H9 (cell line): ENCODE results near the gene TMEM209. TPM values are rescaled to one million over a fixed set of nuclear protein-coding genes. Genes with fewer than 3 reads are reported as not detected.

Experiments
- DNase-seq: peaks from one replicate; pipeline ENCODE4 v3.0.0-alpha.2; 2017
- H2AFZ ChIP-seq: one replicate; pipeline ENCODE4 v1.6.1; 2013; ENCODE audit warnings: mild to moderate bottlenecking, low read length, control low read depth, moderate library complexity
- H2AK5ac ChIP-seq: 2 replicates; pipeline ENCODE4 v1.6.1; 2013; ENCODE audit warnings: low read length, control low read depth, mixed read lengths; ENCODE audit not compliant: insufficient read length
- H2BK120ac ChIP-seq: one replicate; pipeline ENCODE4 v1.6.1; 2013; ENCODE audit warnings: low read depth, mild to moderate bottlenecking, low read length, control low read depth, inconsistent platforms; ENCODE audit not compliant: poor library complexity, severe bottlenecking
- H2BK12ac ChIP-seq: 2 replicates; pipeline ENCODE4 v1.6.1; 2013; ENCODE audit warnings: low read length, control low read depth, mixed read lengths, low read depth; ENCODE audit not compliant: insufficient read length
- H2BK15ac ChIP-seq: 2 replicates; pipeline ENCODE4 v1.6.1; 2013; ENCODE audit warnings: low read depth, low read length, control low read depth
- H2BK20ac ChIP-seq: one replicate; pipeline ENCODE4 v1.6.1; 2013; ENCODE audit warnings: low read depth, mild to moderate bottlenecking, low read length, control low read depth, inconsistent platforms; ENCODE audit not compliant: poor library complexity, severe bottlenecking
- H2BK5ac ChIP-seq: 2 replicates; pipeline ENCODE4 v1.6.1; 2013; ENCODE audit warnings: low read length, control low read depth, mixed read lengths; ENCODE audit not compliant: insufficient read length
- H3K14ac ChIP-seq: 2 replicates; pipeline ENCODE4 v1.6.1; 2013; ENCODE audit warnings: low read length, control low read depth; ENCODE audit not compliant: insufficient read depth
- H3K18ac ChIP-seq: 2 replicates; pipeline ENCODE4 v1.6.1; 2013; ENCODE audit warnings: low read depth, mild to moderate bottlenecking, mixed read lengths, low read length, control low read depth; ENCODE audit not compliant: insufficient read length
- H3K23ac ChIP-seq: 2 replicates; pipeline ENCODE4 v1.6.1; 2013; ENCODE audit warnings: low read length, control low read depth, mixed read lengths, low read depth; ENCODE audit not compliant: insufficient read length
- H3K23me2 ChIP-seq: 2 replicates; pipeline ENCODE4 v1.6.1; 2013; ENCODE audit warnings: low read depth, mild to moderate bottlenecking, mixed read lengths, low read length, control low read depth; ENCODE audit not compliant: insufficient read length, poor library complexity, severe bottlenecking
- H3K27ac ChIP-seq: 2 replicates; pipeline ENCODE4 v1.5.1; 2013; ENCODE audit warnings: low read length, control low read depth, mixed read lengths, low read depth; ENCODE audit not compliant: insufficient read length
- H3K27me3 ChIP-seq: 2 replicates; pipeline ENCODE4 v1.6.1; 2013; ENCODE audit warnings: low read length, control low read depth, inconsistent platforms; ENCODE audit not compliant: insufficient read depth
- H3K4ac ChIP-seq: 2 replicates; pipeline ENCODE4 v1.6.1; 2013; ENCODE audit warnings: low read depth, mild to moderate bottlenecking, control low read depth, inconsistent platforms, low read length, moderate library complexity
- H3K4me1 ChIP-seq: 2 replicates; pipeline ENCODE4 v1.6.1; 2013; ENCODE audit warnings: low read length, control low read depth, inconsistent platforms; ENCODE audit not compliant: insufficient read depth
- H3K4me2 ChIP-seq: 2 replicates; pipeline ENCODE4 v1.6.1; 2013; ENCODE audit warnings: low read length, control low read depth, mixed read lengths; ENCODE audit not compliant: insufficient read length, insufficient read depth
- H3K56ac ChIP-seq: 2 replicates; pipeline ENCODE4 v1.6.1; 2013; ENCODE audit warnings: low read depth, mild to moderate bottlenecking, mixed read lengths, low read length, control low read depth; ENCODE audit not compliant: insufficient read length
- H3K79me1 ChIP-seq: 2 replicates; pipeline ENCODE4 v1.6.1; 2013; ENCODE audit warnings: low read depth, mild to moderate bottlenecking, moderate library complexity, low read length, control low read depth, inconsistent platforms; ENCODE audit not compliant: insufficient read depth, poor library complexity, severe bottlenecking
- H3K79me2 ChIP-seq: 2 replicates; pipeline ENCODE4 v1.6.1; 2013; ENCODE audit warnings: low read length, control low read depth, inconsistent platforms; ENCODE audit not compliant: insufficient read depth
- H3K9ac ChIP-seq: 2 replicates; pipeline ENCODE4 v1.6.1; 2013; ENCODE audit warnings: low read length, control low read depth, mixed read lengths; ENCODE audit not compliant: insufficient read length; ENCODE audit errors: extremely low read depth
- H3K9me3 ChIP-seq: one replicate; pipeline ENCODE4 v1.6.1; 2013; ENCODE audit warnings: low read depth, low read length, inconsistent platforms; ENCODE audit not compliant: control insufficient read depth
- H3T11ph ChIP-seq: one replicate; pipeline ENCODE4 v1.6.1; 2013; ENCODE audit warnings: mild to moderate bottlenecking, low read length, control low read depth, inconsistent platforms
- H4K20me1 ChIP-seq: one replicate; pipeline ENCODE4 v1.6.1; 2013; ENCODE audit not compliant: control insufficient read depth, insufficient read length, insufficient read depth
- H4K5ac ChIP-seq: 2 replicates; pipeline ENCODE4 v1.6.1; 2013; ENCODE audit warnings: low read depth, mild to moderate bottlenecking, mixed read lengths, low read length, control low read depth; ENCODE audit not compliant: insufficient read length
- H4K8ac ChIP-seq: replicated peaks from 2 replicates; pipeline ENCODE4 v1.6.1; 2013; ENCODE audit warnings: low read length, control low read depth, mixed read lengths, low read depth; ENCODE audit not compliant: insufficient read length
- H4K91ac ChIP-seq: 2 replicates; pipeline ENCODE4 v1.6.1; 2013; ENCODE audit warnings: low read depth, mild to moderate bottlenecking, moderate library complexity, mixed read lengths, low read length, control low read depth; ENCODE audit not compliant: insufficient read length
- H3K27ac Mint-ChIP-seq, 3 experiments: 2 replicates in 2 of 3; 3 replicates in 1 of 3; pipeline ENCODE4 v1.8.0; 2020 to 2021; ENCODE audit warnings: mixed read lengths in 3 of 3, mild to moderate bottlenecking in 1 of 3, moderate library complexity in 1 of 3
- H3K27me3 Mint-ChIP-seq: 2 replicates; pipeline ENCODE4 v1.8.0; 2021; ENCODE audit warnings: low read depth, mild to moderate bottlenecking, moderate library complexity, mixed read lengths
- H3K36me3 Mint-ChIP-seq, 3 experiments: 2 replicates in 2 of 3; 3 replicates in 1 of 3; pipeline ENCODE4 v1.8.0; 2020 to 2021; ENCODE audit warnings: low read depth in 3 of 3, mixed read lengths in 3 of 3; ENCODE audit not compliant: insufficient read depth in 1 of 3
- H3K4me1 Mint-ChIP-seq, 2 experiments: 2 replicates each; pipeline ENCODE4 v1.8.0; 2020; ENCODE audit warnings: mixed read lengths in 2 of 2
- H3K4me3 Mint-ChIP-seq, 2 experiments: 2 replicates in 1 of 2; 3 replicates in 1 of 2; pipeline ENCODE4 v1.8.0; 2020 to 2021; ENCODE audit warnings: mild to moderate bottlenecking in 2 of 2, mixed read lengths in 2 of 2, moderate library complexity in 1 of 2
- H3K9me3 Mint-ChIP-seq, 2 experiments: 2 replicates in 1 of 2; 3 replicates in 1 of 2; pipeline ENCODE4 v1.8.0; 2020; ENCODE audit warnings: mild to moderate bottlenecking in 2 of 2, mixed read lengths in 2 of 2, moderate library complexity in 1 of 2
- CTCF ChIP-seq: fragments of 200-600 bp; sonication (generic); conservative IDR thresholded peaks from 3 replicates; pipeline ENCODE4 v1.8.0; 2021; ENCODE audit warnings: antibody characterized with exemption, mild to moderate bottlenecking
- WGBS: extraction: QIAGEN DNeasy Blood & Tissue Kit; methylation state at CpG from one replicate; pipeline ENCODE4 v1.1.7; 2013; ENCODE audit warnings: missing lambda C conversion rate, low lambda C conversion rate, mixed read lengths; ENCODE audit not compliant: insufficient read length; ENCODE audit errors: extremely low coverage; 5-methylcytosine and 5-hydroxymethylcytosine counted together
- total RNA-seq: library from RNA; stranded (reverse); gene quantifications from 2 replicates; pipeline ENCODE4 v1.2.1, GENCODE V29; 2021

The TMEM209 gene
- total RNA-seq, 1 experiment from 2014 or later = 30.8 TPM

GRCh38 chr7:130227883-130228575 is 22.8 kb upstream of the TMEM209 start:
- H3K18ac ChIP-seq = no peak overlapping the region
- H2AFZ ChIP-seq = no peak overlapping the region
- no peaks in the 10 kb centered on the region for H3K23me2 ChIP-seq
- H3K27me3 ChIP-seq = no peaks in the 10 kb centered on the region
- no peak overlapping the region for H2BK5ac ChIP-seq
- H3K9ac ChIP-seq = no peak overlapping the region
- peaks cover 8% of the 10 kb centered on the region for H3K27me3 Mint-ChIP-seq
- H3K27ac Mint-ChIP-seq = no peak overlapping the region
- WGBS = no CpG with 5 or more reads among the region's 1 CpG
- no peak overlapping the region for H2BK12ac ChIP-seq
- peaks cover 3 to 5% of the 10 kb centered on the region in 2 experiments; a peak in 4 of 5 replicates for H3K9me3 Mint-ChIP-seq
- no peaks in the 10 kb centered on the region for H4K20me1 ChIP-seq
- no peaks in the 10 kb centered on the region for H3K4me1 ChIP-seq
- H3T11ph ChIP-seq = no peak overlapping the region
- H3K4me1 Mint-ChIP-seq = peaks cover 18 to 21% of the 10 kb centered on the region in 2 experiments
- peaks cover 0 to 20% (median 2%) of the 10 kb centered on the region in 3 experiments; a peak in 4 of 7 replicates for H3K36me3 Mint-ChIP-seq
- H3K79me2 ChIP-seq = no peaks in the 10 kb centered on the region
- no peak overlapping the region for H3K4ac ChIP-seq
- no peak overlapping the region for H3K56ac ChIP-seq
- no peak overlapping the region for H2AK5ac ChIP-seq
- TF ChIP-seq CTCF = no peak
- H3K4me3 Mint-ChIP-seq = peak overlapping the region in 1 of 2 experiments; percentile 4; a peak in 1 of 5 replicates
- no peak overlapping the region for H2BK120ac ChIP-seq
- H3K23ac ChIP-seq = no peak overlapping the region
- H3K27ac ChIP-seq = no peak overlapping the region
- no peak overlapping the region for H4K5ac ChIP-seq
- DNase-seq = no peak
- no peak overlapping the region for H4K91ac ChIP-seq
- H3K9me3 ChIP-seq = no peaks in the 10 kb centered on the region
- no peak overlapping the region for H4K8ac ChIP-seq
- H3K4me2 ChIP-seq = no peak overlapping the region
- H2BK15ac ChIP-seq = no peak overlapping the region
- H2BK20ac ChIP-seq = no peak overlapping the region
- H3K79me1 ChIP-seq = no peaks in the 10 kb centered on the region
- H3K14ac ChIP-seq = no peak overlapping the region
